Loucy (cell line): Measurements from ENCODE around the gene DOCK3.

Source experiments
- H2AFZ ChIP-seq: fragments of 200-600 bp; sonication (generic); 2 replicates; pipeline ENCODE4 v1.6.0; 2016; ENCODE audit warnings: antibody characterized with exemption, mild to moderate bottlenecking, low read length, moderate library complexity
- H3F3A ChIP-seq: fragments of 200-600 bp; 2 replicates; pipeline ENCODE4 v1.6.0; 2016; ENCODE audit warnings: antibody characterized with exemption, low read depth, mild to moderate bottlenecking
- H3K27me3 ChIP-seq: fragments of 200-600 bp; sonication (generic); 2 replicates; pipeline ENCODE4 v1.6.1; 2014; ENCODE audit warnings: low read length, mild to moderate bottlenecking; ENCODE audit not compliant: insufficient read depth, poor library complexity, severe bottlenecking
- H3K36me3 ChIP-seq: fragments of 200-600 bp; sonication (generic); 2 replicates; pipeline ENCODE4 v1.6.1; 2016; ENCODE audit warnings: low read length; ENCODE audit not compliant: insufficient read depth
- H3K4me1 ChIP-seq: fragments of 200-600 bp; sonication (generic); 2 replicates; pipeline ENCODE4 v1.5.1; 2014; ENCODE audit warnings: low read length, mild to moderate bottlenecking; ENCODE audit not compliant: insufficient read depth, poor library complexity, severe bottlenecking
- H3K4me2 ChIP-seq: fragments of 200-600 bp; sonication (generic); 2 replicates; pipeline ENCODE4 v1.6.0; 2014; ENCODE audit warnings: antibody characterized with exemption, low read length, low read depth, mild to moderate bottlenecking; ENCODE audit not compliant: poor library complexity, severe bottlenecking
- H3K4me3 ChIP-seq: fragments of 200-600 bp; sonication (generic); 2 replicates; pipeline ENCODE4 v1.5.1; 2014; ENCODE audit warnings: low read length, mild to moderate bottlenecking, mixed read lengths; ENCODE audit not compliant: poor library complexity, severe bottlenecking
- H3K79me2 ChIP-seq: fragments of 200-600 bp; sonication (generic); 2 replicates; pipeline ENCODE4 v1.6.1; 2014; ENCODE audit warnings: low read length; ENCODE audit not compliant: insufficient read depth
- H3K9ac ChIP-seq: fragments of 200-600 bp; sonication (generic); 2 replicates; pipeline ENCODE4 v1.6.0; 2014; ENCODE audit warnings: mild to moderate bottlenecking, low read depth, low read length, moderate library complexity; ENCODE audit not compliant: poor library complexity, severe bottlenecking
- H3K9me2 ChIP-seq: fragments of 200-600 bp; sonication (generic); replicated peaks from 2 replicates; pipeline ENCODE4 v1.6.1; 2016; ENCODE audit warnings: low read depth, low read length, mixed read lengths
- H3K9me3 ChIP-seq: fragments of 200-600 bp; sonication (generic); 2 replicates; pipeline ENCODE4 v1.6.1; 2014; ENCODE audit warnings: mild to moderate bottlenecking, antibody characterized with exemption, low read length, low read depth; ENCODE audit not compliant: insufficient read depth
- H4K20me1 ChIP-seq: fragments of 200-600 bp; sonication (generic); 2 replicates; pipeline ENCODE4 v1.6.0; 2014; ENCODE audit warnings: antibody characterized with exemption, low read length, mild to moderate bottlenecking; ENCODE audit not compliant: insufficient read depth, poor library complexity, severe bottlenecking
- EZH2phosphoT487 ChIP-seq: fragments of 200-600 bp; IDR thresholded peaks from 2 replicates; pipeline ENCODE4 v1.6.1; 2018; ENCODE audit warnings: antibody characterized with exemption, mild to moderate bottlenecking, moderate library complexity, borderline replicate concordance
- TF ChIP-seq, protein P1 (sequence below): fragments of 200-600 bp; sonication (generic); conservative IDR thresholded peaks from 2 replicates; pipeline ENCODE4 v1.5.1; 2014; ENCODE audit warnings: mild to moderate bottlenecking, antibody characterized with exemption, low read length

Gene DOCK3

DNA sequence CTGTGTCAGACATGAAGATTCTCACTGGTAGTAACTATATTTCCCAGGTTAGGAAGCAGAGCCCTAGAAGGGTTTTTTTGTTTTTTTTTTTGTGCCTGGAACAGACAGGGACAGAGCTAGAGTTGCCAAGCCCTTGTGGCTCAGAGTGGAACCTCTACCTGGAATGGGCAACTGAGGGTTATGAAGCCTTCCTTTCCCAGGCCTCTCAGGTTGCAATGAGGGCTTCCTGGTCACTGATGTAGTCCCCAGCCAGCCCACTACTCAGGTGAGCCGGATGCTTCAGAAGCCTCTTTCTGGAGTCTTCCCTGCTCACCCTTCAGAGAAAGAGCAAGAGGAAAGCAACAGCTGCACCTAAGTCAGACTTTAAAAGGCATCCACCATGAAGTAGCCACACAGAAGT lies 661.5 kb downstream of the DOCK3 start:
- no peaks in the 10 kb centered on the region for H3K9me2 ChIP-seq
- no peak overlapping the region for H3K4me2 ChIP-seq
- no peak overlapping the region for H3K4me3 ChIP-seq
- no peaks in the 10 kb centered on the region for H3K27me3 ChIP-seq
- H3K36me3 ChIP-seq = no peaks in the 10 kb centered on the region
- no peak overlapping the region for H3K9ac ChIP-seq
- no peaks in the 10 kb centered on the region for H3K79me2 ChIP-seq
- H4K20me1 ChIP-seq = no peaks in the 10 kb centered on the region
- TF ChIP-seq EZH2phosphoT487 = no peak
- TF ChIP-seq, protein P1, sequence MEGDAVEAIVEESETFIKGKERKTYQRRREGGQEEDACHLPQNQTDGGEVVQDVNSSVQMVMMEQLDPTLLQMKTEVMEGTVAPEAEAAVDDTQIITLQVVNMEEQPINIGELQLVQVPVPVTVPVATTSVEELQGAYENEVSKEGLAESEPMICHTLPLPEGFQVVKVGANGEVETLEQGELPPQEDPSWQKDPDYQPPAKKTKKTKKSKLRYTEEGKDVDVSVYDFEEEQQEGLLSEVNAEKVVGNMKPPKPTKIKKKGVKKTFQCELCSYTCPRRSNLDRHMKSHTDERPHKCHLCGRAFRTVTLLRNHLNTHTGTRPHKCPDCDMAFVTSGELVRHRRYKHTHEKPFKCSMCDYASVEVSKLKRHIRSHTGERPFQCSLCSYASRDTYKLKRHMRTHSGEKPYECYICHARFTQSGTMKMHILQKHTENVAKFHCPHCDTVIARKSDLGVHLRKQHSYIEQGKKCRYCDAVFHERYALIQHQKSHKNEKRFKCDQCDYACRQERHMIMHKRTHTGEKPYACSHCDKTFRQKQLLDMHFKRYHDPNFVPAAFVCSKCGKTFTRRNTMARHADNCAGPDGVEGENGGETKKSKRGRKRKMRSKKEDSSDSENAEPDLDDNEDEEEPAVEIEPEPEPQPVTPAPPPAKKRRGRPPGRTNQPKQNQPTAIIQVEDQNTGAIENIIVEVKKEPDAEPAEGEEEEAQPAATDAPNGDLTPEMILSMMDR = no peak
- no peak overlapping the region for H2AFZ ChIP-seq
- no peaks in the 10 kb centered on the region for H3K9me3 ChIP-seq
- no peaks in the 10 kb centered on the region for H3F3A ChIP-seq
- H3K4me1 ChIP-seq = no peaks in the 10 kb centered on the region

DNA sequence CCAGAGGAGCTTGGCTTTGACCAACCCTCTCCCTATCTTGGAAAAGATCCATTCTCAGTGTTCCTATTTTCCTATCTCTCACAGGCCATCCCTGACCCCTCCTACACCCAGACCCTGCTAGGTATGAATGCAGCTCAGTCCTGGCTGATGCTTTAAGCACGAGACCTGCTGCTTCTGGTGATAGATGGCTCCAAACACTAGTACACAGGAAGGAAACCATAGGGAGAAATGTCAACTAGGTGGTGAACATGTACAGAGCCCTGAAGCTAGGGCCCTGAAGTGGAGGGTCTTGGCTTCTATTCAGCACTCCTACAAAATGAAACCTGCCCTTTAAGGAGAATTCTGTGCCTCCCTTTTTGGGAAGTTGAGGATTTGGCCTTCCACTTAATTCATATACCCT lies 662.9 kb downstream of the DOCK3 start:
- no peaks in the 10 kb centered on the region for H3K9me2 ChIP-seq
- no peak overlapping the region for H3K9ac ChIP-seq
- no peak overlapping the region for H3K4me3 ChIP-seq

DNA sequence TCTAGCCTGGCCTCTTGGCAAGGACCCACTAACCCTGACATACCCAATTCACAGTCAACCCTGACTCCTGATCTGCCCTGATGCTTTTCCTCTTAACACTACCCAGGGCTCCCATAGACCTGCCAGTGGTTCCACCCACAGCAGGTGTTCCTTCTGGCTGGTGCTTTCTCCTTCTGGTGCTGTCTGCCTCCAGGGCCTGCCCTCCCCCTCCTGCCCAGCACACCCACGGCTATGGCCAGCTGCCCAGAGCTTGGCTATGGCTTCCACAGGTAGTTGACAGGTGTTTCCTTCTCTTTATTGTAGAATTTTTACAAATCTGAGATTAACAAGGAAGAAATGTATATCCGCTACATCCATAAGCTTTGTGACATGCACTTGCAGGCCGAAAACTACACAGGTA lies 663.9 kb downstream of the DOCK3 start:
- Histone ChIP-seq H3K36me3 (no peaks in the 10 kb centered on the region), H3K4me1 (no peaks in the 10 kb centered on the region), H4K20me1 (no peaks in the 10 kb centered on the region), H3K27me3 (no peaks in the 10 kb centered on the region), H3K9me2 (no peaks in the 10 kb centered on the region), H3K79me2 (no peaks in the 10 kb centered on the region), H3K4me3 (no peak overlapping the region), H3K9me3 (no peaks in the 10 kb centered on the region), H3K4me2 (no peak overlapping the region), H2AFZ (no peak overlapping the region), H3F3A (no peaks in the 10 kb centered on the region), H3K9ac (no peak overlapping the region)
- TF ChIP-seq, protein P1 = no peak
- no peak for TF ChIP-seq EZH2phosphoT487

More for the DNA sequence above, 662.9 kb downstream of the DOCK3 start:
- H4K20me1 ChIP-seq = no peaks in the 10 kb centered on the region
- no peaks in the 10 kb centered on the region for H3K27me3 ChIP-seq
- TF ChIP-seq, protein P1 = no peak
- TF ChIP-seq EZH2phosphoT487 = no peak
- no peak overlapping the region for H3K4me2 ChIP-seq
- no peaks in the 10 kb centered on the region for H3F3A ChIP-seq
- no peaks in the 10 kb centered on the region for H3K79me2 ChIP-seq
- no peaks in the 10 kb centered on the region for H3K9me3 ChIP-seq
- no peak overlapping the region for H2AFZ ChIP-seq
- H3K36me3 ChIP-seq = no peaks in the 10 kb centered on the region
- H3K4me1 ChIP-seq = no peaks in the 10 kb centered on the region
